GM19395 (cell line): ENCODE results near the gene TBATA.

Experiments
- ATAC-seq: cut with Tn5 transposase; IDR thresholded peaks from one replicate; pipeline ENCODE4 v1.9.1; 2021; ENCODE audit warnings: mild to moderate bottlenecking, moderate library complexity; ENCODE audit not compliant: unreplicated experiment

The TBATA gene

GRCh38 chr10:70809011-70809611 lies 23.9 kb upstream of the TBATA start:
- ATAC-seq: no peak

- ATAC-seq: no peak
These were observed 22.4 kb upstream of the TBATA start for GRCh38 chr10:70807556-70807955.

DNA sequence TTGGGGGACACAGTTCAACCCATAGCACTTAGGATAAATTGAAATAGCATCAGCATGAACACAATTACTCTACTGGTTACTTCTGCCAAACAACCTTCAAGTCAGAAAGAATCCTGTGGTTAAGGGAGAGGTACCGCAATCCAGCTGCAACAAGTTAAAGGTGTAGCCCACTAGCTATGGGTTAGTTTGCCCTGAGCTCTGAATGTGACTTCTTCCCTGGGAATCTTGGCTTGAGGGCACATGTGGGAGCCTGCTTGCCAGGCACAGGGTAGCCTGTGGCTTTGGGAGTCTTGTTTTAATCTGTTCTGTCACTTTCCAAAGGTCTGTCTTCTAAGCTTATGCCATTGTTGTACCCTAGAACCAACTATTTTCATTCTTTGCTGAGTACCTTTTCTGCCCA lies 21.7 kb upstream of the TBATA start:
- no peak for ATAC-seq

- ATAC-seq: no peak
These were observed 20.5 kb upstream of the TBATA start for GRCh38 chr10:70805619-70806215.

GRCh38 chr10:70804421-70804808 lies 19.2 kb upstream of the TBATA start:
- no peak for ATAC-seq

GRCh38 chr10:70803775-70804420 lies 18.7 kb upstream of the TBATA start:
- ATAC-seq: no peak

GRCh38 chr10:70801854-70802253 lies 16.7 kb upstream of the TBATA start:
- no peak for ATAC-seq

GRCh38 chr10:70799124-70799523 lies 13.9 kb upstream of the TBATA start:
- ATAC-seq: no peak

DNA sequence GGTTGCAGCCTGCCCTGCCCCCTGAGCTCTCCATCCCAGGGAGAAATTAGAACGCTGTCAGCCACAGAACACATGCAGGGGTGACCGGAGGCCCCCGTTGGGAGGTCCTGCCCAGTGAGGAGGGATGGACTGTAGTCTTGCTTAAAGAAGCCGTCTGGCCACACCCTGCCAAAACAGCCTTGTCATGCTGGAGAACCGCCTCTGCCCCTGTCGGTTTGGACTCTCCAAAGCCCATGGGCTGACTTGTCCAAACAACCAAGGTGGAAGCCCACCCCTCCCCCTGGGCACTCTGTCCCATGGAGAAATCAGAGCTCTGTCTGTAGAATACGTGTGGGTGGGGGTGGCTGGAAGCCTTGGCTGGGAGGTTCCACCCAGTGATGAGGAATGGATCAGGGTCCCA lies 12.7 kb upstream of the TBATA start:
- ATAC-seq: no peak

DNA sequence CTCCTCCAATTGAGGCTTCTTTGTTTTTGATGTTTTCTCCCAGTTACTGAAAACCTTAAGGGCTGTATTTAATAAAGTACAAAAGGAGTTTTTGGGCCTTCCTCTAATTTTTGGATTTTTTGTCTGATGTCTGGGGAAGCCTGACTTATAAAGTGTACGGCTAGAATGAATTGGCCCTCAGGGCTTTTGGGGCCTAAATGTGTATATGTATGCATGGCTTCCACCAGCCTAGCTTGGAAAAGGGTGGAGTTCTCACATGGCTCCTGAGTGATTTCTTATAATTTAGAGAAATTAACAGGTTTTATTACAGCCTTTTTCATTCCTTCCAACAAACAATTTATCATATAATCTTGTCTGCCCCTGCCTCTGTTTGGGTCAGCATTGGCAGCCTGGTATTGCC lies 10.4 kb upstream of the TBATA start:
- ATAC-seq: no peak

DNA sequence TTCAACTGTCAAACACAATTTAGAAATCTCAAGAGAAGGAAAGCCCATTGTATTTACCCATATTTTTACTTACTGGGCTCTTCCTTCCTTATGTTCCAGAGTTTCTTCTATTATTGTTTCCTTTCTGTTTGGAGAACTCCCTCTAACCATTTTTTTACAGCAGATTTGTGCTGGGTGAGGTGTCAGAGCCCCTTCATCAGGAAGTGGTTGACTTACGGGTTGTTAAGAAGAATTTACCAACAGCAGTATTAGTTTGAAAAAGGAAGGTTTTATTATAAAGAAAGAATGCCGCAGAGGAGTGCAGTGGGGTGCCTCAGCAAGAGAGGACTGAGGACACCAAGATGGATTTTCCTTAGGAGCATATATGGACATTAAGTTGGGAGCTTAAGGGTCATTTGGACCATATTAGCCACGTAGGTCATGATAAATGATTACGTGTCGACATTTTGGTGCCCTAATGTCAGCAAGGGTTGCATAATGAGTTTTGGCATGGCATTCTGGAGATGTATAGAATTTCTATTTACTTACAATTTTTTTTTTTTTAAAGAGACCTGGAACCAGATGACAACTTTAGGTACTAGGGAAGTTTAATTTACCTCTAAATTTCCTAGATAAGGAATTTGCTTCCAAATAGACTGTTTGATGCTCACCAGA lies 6.3 kb upstream of the TBATA start:
- no peak for ATAC-seq

- no peak for ATAC-seq
These were observed 1.7 kb upstream of the TBATA start for GRCh38 chr10:70786799-70787415.

DNA sequence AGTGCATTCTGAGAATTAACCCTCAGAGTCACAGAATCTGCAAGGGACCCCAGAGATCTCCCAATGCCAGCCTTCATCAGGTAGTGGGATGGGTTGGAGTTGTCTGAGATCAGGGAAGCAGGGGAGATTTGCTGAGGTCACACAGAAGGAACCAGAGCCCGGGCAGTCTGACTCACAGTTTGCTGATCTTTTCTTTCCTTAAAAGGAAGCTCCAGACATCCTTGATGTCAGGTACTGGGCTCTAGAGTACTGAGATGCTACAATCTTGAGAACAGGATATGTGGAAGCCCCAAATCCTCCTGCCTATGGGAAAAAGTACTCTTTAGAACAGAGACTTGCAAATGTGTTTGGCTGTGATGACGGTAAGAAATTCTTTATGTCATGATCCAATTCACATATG lies 706 bp downstream of the TBATA start:
- no peak for ATAC-seq

GRCh38 chr10:70784016-70784415 lies 1.2 kb downstream of the TBATA start:
- no peak for ATAC-seq

DNA sequence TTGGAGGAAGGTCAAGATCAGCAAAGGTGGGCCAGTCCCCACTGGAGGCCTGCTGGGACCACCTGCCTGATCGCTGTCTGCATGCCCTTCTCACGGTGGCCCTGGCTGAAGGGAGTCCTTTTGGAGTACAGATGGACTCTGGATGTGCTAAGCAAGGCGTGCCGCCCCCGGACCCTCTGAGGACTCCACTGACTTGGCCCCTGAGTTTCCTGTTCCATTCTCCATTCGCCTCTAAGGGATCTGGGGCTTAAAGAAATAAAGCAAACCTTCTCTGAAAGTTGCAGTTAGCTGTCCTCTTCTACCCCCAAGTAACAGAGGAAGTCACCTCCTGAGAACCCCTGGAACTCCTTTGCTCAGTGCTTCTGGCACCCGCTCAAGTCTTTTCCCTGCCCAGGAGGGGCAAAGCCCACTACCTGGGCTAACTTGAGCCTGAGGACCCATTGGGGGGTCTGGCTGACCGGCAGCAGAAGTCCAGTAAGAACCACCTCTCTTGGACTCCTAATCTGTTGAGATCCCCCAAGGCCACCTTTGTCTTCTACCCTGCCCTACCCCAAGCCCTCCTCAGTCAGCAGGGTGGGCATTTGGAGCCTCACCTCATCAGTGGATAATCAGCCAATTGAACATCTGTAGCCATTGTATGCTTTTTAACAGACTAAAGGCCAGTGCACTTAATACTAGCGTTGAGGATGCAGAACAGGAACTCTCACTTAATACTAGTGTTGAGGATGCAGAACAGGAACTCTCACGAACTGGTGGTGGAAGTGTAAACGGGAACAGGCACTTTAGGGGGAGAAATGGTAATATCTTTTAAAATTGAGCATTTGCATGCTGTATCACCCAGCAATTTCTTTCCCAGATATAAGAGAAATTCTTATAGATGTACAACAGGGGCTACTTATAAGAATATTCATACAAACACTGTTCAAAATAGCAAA lies 2.2 kb downstream of the TBATA start:
- no peak for ATAC-seq

DNA sequence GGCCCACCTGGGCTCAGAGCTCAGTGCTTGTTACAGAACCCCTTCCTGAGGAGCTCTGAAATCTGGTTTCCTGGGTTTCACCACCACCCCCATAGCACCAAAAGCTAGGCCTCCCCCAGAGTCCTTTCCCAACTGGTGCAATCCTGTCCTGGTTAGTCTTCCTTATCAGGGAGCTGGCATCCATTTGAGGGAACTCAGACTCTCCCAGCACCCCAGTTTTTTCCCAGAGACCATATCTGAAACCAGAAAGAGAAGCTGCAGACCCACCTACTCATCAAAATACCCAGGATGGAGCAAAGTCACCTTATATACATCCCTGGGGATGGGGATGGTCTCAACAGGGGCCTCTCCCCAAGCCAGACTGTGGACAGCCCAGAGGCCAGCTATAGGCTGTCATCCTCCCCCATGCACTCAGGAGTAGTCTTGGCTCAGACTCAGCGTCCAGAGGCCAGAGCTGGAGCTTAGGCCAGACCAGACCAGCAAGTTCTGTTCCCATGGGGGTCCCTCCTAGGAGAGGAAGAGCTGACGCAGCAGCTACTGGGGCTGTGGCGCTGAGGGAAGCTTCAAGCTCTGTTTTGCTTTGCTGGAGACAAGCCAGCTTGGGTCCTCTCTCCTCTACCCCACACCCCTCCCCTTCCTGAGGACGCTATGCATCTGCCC lies 3.0 kb downstream of the TBATA start:
- ATAC-seq: no peak

- no peak for ATAC-seq
These were observed 3.6 kb downstream of the TBATA start for GRCh38 chr10:70781461-70782051.

GRCh38 chr10:70780772-70781171 lies 4.4 kb downstream of the TBATA start:
- no peak for ATAC-seq

DNA sequence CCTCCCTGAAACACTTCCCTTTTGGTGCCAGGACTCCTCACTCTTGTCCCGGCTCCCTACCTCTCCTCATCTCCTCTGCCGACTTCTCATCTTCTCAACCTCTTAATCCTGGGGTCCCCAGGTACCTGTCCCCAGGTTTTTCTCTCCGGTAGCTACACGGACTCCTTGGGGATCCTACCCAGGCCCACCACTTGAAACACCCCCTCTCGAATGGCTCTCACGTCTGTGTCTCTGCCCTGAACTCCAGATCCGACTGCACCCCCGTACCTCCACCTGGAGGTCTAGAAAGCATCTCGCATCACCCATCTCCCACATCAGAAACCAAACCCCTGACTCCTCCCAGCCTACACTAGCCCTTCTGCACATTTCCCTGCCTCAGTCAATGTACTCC lies 4.8 kb downstream of the TBATA start:
- no peak for ATAC-seq
